ENCODE results near the gene CTXND1. TPM values are rescaled to one million over a fixed set of nuclear protein-coding genes. Genes with fewer than 3 reads are reported as not detected.

CTXND1 gene
- total RNA-seq, 1 experiment from 2014 or later: not detected

DNA sequence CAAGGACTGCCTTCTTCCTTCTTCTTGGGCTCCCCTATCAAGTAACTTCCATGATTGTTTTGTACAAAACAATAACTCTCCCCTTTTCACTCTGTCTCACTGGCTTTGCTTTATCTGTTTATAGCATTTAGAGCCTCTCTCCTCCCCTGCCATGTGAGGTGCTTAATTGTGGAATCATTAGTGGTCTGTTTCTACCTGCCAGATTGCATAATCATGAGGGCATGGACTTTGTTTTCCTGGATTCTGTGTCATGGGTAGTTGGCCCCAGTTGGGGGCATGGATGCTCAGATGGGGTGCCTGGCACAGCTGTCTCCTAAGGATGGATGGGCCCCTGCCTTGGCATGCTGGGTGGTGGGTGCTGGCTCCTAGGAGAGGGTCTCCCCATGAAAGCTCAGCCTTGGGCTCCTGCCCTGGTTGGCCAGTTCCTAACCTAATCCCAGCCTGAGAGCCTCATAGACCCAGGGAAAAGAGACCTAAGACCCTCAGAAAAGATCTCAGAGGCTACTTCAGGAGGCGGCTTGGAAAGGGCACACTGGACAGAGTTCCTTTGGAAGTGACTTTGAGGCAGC, 8.0 kb upstream of the CTXND1 start:
- no peak for DNase-seq (ENCODE audit: low spot score)

DNA sequence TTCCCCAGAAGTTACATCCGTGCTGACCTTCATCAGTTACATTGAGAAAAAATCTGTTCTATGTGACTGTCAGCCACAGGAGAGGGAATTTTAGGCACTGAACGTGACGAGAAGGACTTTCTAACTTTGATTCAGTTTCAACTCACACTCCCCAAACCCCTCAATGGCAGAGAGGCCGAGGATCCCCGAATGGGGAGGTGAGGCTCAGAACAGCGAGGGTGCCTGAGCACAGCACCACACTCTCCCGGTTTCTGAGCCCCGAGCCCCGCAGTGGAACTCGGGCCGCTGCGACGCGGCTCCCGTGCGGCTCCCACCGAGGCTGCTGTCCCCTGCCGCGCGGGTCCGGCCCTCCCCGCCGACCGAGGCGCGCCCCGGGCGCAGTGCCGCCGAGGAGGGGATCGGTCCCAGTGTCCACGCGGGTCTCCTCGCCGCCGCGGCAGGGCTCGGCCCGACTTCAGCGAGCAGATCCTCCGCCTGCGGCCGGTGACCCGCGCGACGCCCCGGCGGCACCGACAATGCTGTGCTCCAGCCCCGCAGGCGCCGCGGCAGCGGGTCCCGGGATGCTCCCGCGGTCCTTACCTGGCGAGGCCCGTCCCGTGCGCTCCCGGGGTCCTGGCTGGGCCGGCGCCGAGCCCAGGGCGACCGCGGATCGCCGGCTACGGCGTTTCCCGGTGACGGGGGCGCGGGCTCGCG, 439 bp downstream of the CTXND1 start:
- DNase-seq (ENCODE audit: low spot score): no peak

DNA sequence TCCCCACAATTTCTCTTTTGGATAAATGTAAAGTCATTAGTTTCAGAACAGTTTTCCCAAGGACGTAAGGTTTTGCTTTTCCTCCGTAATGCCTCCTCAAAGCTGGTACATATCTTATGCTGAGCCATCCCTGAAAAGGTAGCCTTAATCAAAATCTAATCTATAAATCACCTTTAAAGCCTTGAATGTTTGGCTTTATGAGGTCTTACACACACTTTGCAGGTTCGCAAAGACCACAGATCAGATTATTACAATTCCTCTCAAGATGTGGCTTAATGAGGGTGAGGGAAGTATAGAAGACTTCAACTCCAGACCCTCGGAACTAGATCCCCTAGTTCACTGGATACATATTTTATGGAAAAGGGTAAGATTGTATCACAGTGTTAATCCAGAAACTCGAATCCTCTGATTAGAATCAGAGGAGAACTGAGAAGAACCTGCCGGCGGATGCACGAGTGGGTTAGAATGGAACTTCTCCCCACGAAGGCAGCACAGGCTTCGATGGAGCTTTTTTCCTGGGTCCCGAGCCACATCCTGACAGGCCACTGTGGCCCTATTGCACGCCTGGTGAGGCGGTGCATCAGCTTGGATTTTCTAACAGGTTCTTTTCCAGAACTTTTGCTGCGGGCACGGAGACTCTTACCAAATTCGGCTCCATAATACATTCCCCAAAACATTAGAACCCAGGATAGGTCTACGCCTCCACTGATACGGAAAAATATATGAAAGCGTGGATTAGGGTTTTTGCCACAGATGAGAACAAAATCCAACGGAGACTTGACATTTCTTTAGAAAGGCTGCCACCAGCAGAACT, 1.2 kb downstream of the CTXND1 start:
- no peak for DNase-seq (ENCODE audit: low spot score)

DNA sequence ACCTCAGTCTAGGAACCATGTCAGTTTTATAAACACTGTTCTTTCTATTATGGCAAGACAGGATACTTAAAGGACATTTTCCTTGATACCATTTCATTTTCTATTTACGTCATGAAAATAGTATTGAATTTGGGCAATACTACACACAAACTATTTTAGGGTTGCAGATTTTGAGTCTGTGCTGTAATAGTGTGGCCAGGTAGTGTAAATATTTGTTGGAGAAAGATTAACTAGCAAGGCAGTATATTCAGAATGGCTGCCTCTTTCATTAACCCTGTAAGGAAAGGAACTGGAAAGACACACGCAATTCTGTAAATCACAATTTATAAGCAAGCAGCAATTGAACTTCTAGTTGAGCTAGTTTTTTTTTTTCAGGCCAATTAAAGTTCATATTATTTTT, 2.0 kb downstream of the CTXND1 start:
- no peak for DNase-seq (ENCODE audit: low spot score)

DNA sequence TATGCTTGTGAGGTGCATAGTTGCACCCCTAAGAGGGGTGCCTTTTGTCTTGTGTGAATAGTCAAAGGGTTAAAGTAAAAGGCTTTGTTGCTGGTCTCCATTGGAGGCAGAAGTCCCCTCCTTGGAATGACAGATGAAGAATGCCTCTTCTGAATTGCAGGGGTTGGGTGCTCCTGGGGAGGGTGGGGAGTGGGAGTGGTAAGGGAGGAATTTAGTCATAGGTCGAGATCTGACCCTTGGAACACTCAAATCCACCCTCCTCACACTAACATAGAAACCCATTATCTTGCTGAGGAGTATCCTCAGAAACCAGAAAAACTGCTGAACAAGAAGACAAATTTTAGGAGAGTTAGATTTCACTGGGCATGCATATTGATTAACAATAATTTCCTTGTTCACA, 4.7 kb downstream of the CTXND1 start:
- no peak for DNase-seq (ENCODE audit: low spot score)

DNA sequence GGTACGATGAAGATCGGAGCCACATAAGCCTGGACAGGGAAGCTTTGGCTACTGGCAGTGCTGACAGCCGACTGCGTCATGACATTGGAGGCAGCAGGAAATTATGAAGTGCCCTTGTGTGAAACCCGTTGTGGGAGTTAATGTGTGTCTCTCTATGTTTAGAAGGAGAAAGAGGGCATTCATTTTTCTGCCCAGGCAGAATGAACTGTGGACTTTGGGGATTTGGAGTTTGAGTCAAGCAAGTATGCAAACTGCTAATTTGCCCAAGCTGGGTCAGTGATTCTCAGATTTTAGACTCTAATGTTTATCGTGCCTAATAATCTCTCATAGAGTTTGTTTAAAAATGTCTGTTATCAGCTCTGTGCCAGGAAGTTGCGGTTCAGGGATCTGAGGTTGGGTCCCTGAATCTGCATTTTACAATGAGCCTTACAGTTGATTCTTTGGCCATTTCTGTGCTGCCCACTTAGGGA, 5.6 kb downstream of the CTXND1 start:
- no peak for DNase-seq (ENCODE audit: low spot score)

DNA sequence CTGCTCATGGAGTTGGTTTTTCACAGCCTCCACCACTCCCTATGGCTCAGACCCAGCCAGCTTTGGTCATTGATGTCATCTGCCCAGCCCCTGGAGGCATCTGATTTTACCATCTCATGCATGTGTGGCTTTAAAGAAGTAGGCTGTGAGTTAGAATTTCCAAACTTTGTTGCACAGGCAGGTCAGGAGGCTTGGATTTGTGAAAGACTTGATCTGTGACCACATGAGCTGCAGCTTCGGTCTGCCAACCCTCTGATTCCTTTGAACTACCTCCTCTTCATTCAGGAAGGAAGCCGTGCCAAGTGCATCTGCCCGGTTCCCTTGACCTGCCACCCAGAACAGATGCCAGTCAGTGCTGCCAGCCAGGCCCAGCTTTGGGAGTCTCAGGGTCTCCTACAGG, 9.2 kb downstream of the CTXND1 start:
- DNase-seq (ENCODE audit: low spot score): no peak

DNA sequence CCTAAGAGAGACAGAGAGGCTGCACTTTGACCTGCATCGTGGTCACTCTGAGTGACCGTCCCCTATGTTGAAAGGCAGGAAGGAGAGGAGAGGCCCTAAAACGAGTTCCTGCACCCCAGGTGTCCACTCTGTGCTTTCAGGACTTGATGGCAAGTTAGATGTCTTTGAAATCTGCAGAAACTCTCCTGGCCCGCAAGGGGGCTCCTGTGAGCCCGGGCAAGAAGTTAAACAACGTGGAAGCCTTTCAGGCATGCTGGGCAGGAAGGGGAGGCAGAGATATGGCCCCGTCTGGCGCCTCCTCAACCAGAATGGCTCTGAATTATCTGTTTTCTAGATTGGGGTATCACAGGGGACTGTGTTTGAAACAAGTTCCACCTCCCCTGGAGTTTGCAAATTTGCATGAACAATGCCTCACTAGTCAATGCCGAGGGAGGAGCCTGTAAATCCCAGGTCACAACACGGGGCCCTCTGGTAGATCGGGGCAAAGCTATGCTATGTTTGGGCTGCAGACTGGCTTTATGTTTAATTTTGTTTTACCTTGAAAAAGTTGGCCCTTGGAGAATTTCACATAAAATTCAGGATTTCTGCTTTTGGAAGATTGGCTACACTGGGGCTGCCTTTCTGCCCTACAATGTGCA, 9.8 kb downstream of the CTXND1 start:
- DNase-seq (ENCODE audit: low spot score): peak; percentile 54

DNA sequence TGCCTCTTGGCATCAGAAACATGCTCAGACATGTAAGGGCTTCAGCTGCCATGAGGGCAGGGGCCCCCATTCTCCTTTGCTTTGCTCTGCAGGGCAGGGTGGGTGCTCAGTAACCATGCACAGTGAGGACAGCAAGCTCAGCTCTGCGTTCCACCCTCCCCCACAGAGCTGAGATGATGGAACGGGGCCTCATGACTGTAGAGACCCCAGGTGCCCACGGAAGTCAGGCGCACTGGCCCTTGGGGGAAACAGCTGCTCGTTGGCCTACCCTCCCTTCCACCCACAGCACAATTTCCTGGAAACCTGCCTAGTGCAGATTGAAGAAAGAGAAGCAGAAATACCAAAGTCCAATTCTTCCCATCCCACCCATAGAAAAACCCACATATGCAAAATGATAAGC, 10.5 kb downstream of the CTXND1 start:
- no peak for DNase-seq (ENCODE audit: low spot score)

DNA sequence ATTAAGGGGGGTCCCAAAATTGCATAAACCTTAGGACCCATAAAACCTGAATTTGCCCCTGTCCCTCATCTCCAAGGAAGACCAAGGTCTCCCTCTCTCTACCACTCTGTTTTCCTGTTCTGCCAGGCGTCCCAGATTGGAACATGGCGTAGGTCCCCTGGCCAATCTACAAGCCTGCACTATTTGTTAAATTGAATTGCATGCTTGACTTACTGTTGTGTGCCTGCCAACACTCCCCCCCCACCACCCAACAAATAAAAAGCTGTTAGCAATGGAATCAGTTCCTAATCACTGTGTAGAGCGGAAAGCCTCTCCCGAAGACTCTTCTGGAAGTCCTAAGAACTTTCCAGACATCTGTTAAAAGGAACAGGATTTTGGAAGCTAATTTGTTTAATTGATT, 11.7 kb downstream of the CTXND1 start:
- DNase-seq (ENCODE audit: low spot score): no peak

DNA sequence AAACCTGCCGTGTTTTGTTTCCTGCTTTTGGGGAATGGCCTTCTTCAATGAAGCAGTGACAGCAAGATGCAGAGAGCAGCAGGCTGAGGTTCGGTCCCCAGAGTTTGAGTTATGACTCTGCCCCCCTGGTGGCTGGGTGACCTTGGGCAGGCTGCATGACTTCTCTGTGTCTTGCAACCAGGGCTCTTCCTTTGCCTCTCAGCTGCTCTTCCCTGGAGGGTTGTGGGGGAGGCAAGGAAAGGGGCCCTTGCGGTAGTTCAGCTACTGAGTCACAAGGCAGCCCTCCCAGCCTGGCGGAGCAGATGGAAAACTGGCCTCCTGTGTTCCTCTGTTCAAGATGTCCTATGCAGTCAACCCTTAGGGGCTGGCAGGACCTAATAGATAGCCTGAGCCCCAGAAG, 17.1 kb downstream of the CTXND1 start:
- peak; percentile 61 for DNase-seq (ENCODE audit: low spot score)

DNA sequence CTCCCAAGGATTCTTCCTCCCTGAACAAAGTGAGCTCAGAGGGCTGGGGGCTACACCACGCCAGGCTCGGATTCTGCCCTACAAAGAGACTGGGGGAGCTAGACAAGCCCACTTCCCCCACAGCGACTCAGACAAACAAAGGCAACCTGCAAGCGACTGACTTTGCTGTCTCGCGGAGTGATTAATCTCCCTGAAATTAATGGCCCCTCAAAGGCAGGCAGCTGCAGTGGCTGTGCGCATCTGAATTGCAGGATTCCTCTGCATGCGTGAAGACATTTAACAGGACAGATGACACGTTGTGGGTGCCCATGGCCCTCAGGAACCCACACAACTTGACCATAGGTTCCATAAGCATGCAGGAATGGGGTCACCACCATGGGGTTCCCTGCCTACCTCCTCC, 18.4 kb downstream of the CTXND1 start:
- no peak for DNase-seq (ENCODE audit: low spot score)

DNA sequence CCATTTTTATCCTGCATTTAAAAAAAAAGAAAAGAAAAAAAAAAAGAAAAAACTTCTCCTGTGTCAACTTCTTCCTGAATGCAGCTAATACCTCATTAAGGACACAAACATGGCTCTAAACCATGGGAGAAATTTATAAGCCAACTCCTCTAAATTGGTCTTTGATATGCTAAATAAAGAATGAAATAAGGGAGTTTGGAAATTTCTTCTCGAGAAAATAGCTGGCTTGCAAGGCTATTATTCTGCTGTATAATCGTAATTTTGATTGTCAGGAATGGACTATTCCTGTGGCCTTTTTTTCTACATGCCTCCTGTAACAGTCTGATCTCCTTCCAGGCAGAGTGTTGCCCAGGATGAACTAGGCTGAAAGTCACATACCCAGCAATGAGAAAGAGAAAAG, 20.6 kb downstream of the CTXND1 start:
- DNase-seq (ENCODE audit: low spot score): no peak

DNA sequence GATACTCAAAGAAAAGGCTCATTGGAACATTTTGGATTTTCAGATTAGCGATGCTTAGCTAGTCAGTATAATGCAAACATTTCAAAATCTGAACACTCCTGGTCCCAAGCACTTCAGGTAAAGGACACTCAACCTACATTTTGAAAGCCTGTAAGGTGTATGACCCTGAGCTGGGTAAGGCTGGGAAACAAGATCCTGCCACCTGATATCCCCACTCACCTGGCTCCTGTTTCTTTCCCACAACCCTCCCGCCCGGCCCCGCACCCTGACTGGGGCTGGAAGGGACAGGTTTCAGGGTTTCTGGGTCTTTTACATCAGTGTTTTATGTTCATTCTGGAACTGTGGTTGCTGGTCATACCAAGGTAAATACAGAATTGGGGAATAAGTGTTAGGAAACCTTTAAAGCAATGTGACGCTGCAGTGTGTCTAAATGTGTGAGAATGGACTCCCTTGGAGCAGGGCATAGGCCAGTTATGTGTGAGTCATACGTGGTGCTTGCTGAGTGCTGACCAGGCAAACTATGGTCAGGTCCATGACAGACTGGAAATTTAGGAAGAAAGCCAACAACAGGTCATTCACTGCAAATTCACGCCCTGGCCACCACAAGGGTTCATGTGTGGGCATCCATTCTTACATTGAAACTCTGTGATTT, 22.9 kb downstream of the CTXND1 start:
- DNase-seq (ENCODE audit: low spot score): no peak

DNA sequence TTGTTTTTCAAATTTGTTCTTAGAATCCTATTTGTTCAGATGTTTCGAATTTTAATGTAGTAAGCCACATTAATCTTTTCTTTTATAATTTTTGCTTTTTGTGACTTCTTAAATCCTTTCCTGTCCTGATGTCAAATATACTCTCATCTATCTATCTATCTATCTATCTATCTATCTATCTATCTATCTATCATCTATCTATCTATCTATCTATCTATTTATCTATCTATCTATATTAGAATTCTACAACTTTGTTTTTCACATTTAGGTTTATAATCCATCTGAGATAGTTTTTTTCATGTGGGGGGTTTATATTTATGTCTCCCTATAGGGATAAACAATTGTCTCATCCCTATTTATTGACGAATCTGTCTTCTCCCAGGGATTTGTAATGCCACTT, 32.1 kb downstream of the CTXND1 start:
- no peak for DNase-seq (ENCODE audit: low spot score)

DNA sequence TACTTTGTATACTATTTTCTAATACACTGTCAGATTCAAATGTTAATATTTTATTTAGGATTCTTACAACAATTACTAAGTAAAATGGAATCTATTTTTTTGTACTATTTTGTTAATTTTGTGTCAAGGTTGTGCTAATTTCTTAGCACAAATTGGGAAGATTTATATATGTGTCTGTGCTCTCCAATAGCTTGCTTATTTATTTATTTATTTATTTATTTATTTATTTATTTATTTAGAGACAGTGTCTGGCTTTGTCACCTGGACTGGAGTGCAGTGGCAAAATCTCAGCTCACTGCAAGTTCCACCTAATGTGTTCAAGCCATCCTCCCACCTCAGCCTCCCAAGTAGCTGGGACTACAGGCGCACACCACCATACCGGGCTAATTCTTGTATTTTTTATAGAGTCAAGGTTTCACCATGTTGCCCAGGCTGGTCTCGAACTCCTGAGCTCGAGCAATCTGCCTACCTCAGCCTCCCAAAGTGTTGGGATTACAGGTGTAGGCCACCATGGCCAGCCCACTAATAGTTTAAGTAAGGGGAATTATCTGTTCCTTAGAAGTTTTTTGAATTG, 34.6 kb downstream of the CTXND1 start:
- DNase-seq (ENCODE audit: low spot score): no peak

DNA sequence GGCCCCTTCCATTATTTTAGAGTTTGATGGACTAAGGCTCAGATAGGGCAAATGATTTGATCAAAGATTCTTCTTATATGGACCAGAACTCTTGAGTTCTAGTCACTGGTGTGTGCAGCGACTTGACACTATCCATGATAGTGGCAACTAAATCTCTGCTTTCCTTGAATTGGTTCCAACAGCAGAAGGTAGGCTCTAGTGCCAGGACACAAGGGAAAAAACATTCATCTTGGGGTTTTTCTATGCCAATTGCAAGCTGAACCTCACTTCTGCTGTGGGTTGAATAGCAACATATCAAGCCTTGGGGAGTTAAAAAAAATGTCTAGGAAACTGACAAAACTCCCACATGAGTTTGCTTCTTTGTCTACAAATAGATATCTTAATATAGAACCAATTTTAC, 35.1 kb downstream of the CTXND1 start:
- DNase-seq (ENCODE audit: low spot score): no peak

DNA sequence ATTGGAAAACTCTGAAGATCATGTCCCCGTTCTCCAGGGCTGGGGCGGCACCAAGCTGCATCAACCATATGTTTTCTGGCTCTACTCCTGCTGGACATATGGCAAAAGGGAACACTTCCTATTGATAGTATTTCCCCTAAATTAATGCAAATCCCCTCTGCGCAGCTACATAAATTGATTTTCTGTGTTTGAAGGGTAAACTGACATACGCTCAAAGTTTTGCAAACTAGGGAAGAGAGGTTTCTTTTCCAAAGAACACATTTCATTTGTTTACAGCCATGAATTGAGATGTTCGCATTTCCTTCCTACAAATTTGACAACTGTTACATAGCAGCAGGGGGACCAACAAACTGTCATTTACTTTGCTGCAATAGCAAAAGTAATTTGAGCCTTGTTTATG, 35.9 kb downstream of the CTXND1 start:
- no peak for DNase-seq (ENCODE audit: low spot score)

DNA sequence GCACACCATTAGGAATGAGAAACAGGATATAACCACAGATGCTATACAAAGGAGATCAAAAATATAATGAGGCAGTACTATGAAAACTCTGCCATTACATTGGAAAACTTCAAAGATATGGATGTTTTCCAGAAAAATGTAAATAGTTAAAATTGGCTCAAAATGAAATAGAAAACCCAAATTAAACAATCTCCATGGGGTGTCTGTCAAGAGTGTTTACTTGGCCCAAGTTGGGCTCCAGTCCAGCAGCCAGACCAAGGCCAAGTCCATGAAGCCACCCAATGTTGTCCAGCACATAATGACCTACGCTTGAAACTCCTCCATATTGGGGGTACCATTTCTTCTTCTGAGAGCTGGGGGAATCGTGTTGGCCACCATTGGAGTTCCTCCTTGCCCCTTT, 37.1 kb downstream of the CTXND1 start:
- no peak for DNase-seq (ENCODE audit: low spot score)

DNA sequence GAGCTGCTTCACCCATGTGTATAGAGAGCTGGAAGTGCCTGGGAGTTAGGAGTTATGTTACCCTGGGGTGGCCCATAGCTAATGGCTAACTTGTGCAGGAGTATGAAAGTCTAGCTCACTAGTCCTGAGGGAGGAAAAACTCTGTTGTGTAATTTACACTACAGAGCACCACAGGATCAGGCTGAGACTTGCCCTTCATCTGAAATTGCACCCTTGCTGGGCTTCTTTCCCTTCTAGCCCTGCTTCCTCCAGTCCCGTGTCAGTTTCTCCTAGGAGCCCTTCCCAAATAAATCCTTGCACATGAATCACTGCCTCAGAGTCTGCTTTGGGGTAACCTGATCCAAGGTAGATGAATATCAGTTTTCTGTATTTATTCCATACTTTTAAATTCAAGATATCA, 40.0 kb downstream of the CTXND1 start:
- DNase-seq (ENCODE audit: low spot score): no peak
